Mesenchymal stem cell (in vitro differentiated cells and primary cell): ENCODE measurements around the gene IL11RA.

Experiments
- DNase-seq: peaks from one replicate; pipeline ENCODE4 v3.0.0-alpha.2; 2013
- H2AFZ ChIP-seq: one replicate; pipeline ENCODE4 v1.6.1; 2013; ENCODE audit warnings: low read depth, mild to moderate bottlenecking, control low read depth, inconsistent platforms, low read length, moderate library complexity
- H2AK5ac ChIP-seq: 2 replicates; pipeline ENCODE4 v1.6.1; 2013; ENCODE audit warnings: low read length, moderate library complexity, mild to moderate bottlenecking, inconsistent platforms; ENCODE audit not compliant: severe bottlenecking
- H2BK120ac ChIP-seq: one replicate; pipeline ENCODE4 v1.6.1; 2013; ENCODE audit warnings: low read depth, mild to moderate bottlenecking, inconsistent platforms, low read length, moderate library complexity
- H2BK12ac ChIP-seq, 2 experiments: one replicate each; pipeline ENCODE4 v1.6.1; 2013; ENCODE audit warnings: inconsistent platforms in 2 of 2, low read length in 2 of 2, mild to moderate bottlenecking in 2 of 2, moderate library complexity in 2 of 2, control low read depth in 1 of 2
- H2BK15ac ChIP-seq: one replicate; pipeline ENCODE4 v1.6.1; 2013; ENCODE audit warnings: mild to moderate bottlenecking, low read depth, inconsistent platforms; ENCODE audit not compliant: poor library complexity, severe bottlenecking
- H2BK5ac ChIP-seq: 2 replicates; pipeline ENCODE4 v1.6.1; 2013; ENCODE audit warnings: low read depth, mild to moderate bottlenecking, low read length, control low read depth, inconsistent platforms; ENCODE audit not compliant: poor library complexity, severe bottlenecking
- H3K14ac ChIP-seq, 2 experiments: one replicate each; pipeline ENCODE4 v1.6.1; 2013; ENCODE audit warnings: inconsistent platforms in 2 of 2, low read length in 2 of 2, control low read depth in 1 of 2, mild to moderate bottlenecking in 1 of 2, moderate library complexity in 1 of 2
- H3K18ac ChIP-seq, 2 experiments: one replicate each; pipeline ENCODE4 v1.6.1; 2013; ENCODE audit warnings: inconsistent platforms in 2 of 2, low read length in 2 of 2, control low read depth in 1 of 2, low read depth in 1 of 2, mild to moderate bottlenecking in 1 of 2
- H3K23ac ChIP-seq, 2 experiments: one replicate each; pipeline ENCODE4 v1.6.1; 2013; ENCODE audit warnings: inconsistent platforms in 2 of 2, low read length in 2 of 2, mild to moderate bottlenecking in 2 of 2, moderate library complexity in 2 of 2, control low read depth in 1 of 2
- H3K27ac ChIP-seq: 2 replicates; pipeline ENCODE4 v1.5.1; 2013; ENCODE audit warnings: mild to moderate bottlenecking, moderate library complexity, low read length, control low read depth, inconsistent platforms; ENCODE audit not compliant: poor library complexity, severe bottlenecking
- H3K27me3 ChIP-seq, 2 experiments: 2 replicates each; pipeline versions ENCODE4 v1.6.1 to v1.7.0; 2013; ENCODE audit warnings: low read length in 2 of 2, mild to moderate bottlenecking in 2 of 2, moderate library complexity in 2 of 2, control low read depth in 1 of 2, inconsistent platforms in 1 of 2; ENCODE audit not compliant: control insufficient read depth in 1 of 2, insufficient read depth in 1 of 2
- H3K36me3 ChIP-seq, 2 experiments: 2 replicates each; pipeline versions ENCODE4 v1.6.1 to v1.7.0; 2013; ENCODE audit warnings: low read length in 2 of 2, control low read depth in 1 of 2, inconsistent platforms in 1 of 2, low read depth in 1 of 2, mild to moderate bottlenecking in 1 of 2; ENCODE audit not compliant: insufficient read depth in 2 of 2, control insufficient read depth in 1 of 2
- H3K4ac ChIP-seq, 2 experiments: one replicate each; pipeline ENCODE4 v1.6.1; 2013; ENCODE audit warnings: inconsistent platforms in 2 of 2, low read length in 2 of 2, mild to moderate bottlenecking in 2 of 2, moderate library complexity in 2 of 2, control low read depth in 1 of 2, low read depth in 1 of 2
- H3K4me1 ChIP-seq: 2 replicates; pipeline ENCODE4 v1.6.1; 2013; ENCODE audit warnings: low read depth, low read length, control low read depth; ENCODE audit not compliant: control insufficient read depth, insufficient read depth
- H3K4me2 ChIP-seq: 2 replicates; pipeline ENCODE4 v1.6.1; 2013; ENCODE audit warnings: low read length, mild to moderate bottlenecking, inconsistent platforms; ENCODE audit not compliant: poor library complexity, severe bottlenecking
- H3K4me3 ChIP-seq, 2 experiments: 2 replicates each; pipeline versions ENCODE4 v1.5.1 to v1.7.0; 2013; ENCODE audit warnings: low read length in 2 of 2, mild to moderate bottlenecking in 2 of 2, control low read depth in 1 of 2, low read depth in 1 of 2; ENCODE audit not compliant: insufficient read depth in 1 of 2
- H3K79me1 ChIP-seq: replicated peaks from 2 replicates; pipeline ENCODE4 v1.6.1; 2013; ENCODE audit warnings: mild to moderate bottlenecking, control low read depth, low read length, inconsistent platforms; ENCODE audit not compliant: poor library complexity, severe bottlenecking
- H3K9ac ChIP-seq: 2 replicates; pipeline ENCODE4 v1.7.0; 2013; ENCODE audit warnings: mild to moderate bottlenecking, low read length, moderate library complexity
- H3K9me3 ChIP-seq: 2 replicates; pipeline ENCODE4 v1.7.0; 2013; ENCODE audit warnings: mild to moderate bottlenecking, low read length; ENCODE audit not compliant: control insufficient read depth
- H4K8ac ChIP-seq: one replicate; pipeline ENCODE4 v1.6.1; 2013; ENCODE audit warnings: inconsistent platforms, mild to moderate bottlenecking, low read length, moderate library complexity
- H4K91ac ChIP-seq: one replicate; pipeline ENCODE4 v1.6.1; 2013; ENCODE audit warnings: mild to moderate bottlenecking, low read length, inconsistent platforms
- WGBS: methylation state at CpG from one replicate; pipeline ENCODE4 v1.1.7; 2013; ENCODE audit warnings: mixed read lengths; 5-methylcytosine and 5-hydroxymethylcytosine counted together

Gene IL11RA

DNA sequence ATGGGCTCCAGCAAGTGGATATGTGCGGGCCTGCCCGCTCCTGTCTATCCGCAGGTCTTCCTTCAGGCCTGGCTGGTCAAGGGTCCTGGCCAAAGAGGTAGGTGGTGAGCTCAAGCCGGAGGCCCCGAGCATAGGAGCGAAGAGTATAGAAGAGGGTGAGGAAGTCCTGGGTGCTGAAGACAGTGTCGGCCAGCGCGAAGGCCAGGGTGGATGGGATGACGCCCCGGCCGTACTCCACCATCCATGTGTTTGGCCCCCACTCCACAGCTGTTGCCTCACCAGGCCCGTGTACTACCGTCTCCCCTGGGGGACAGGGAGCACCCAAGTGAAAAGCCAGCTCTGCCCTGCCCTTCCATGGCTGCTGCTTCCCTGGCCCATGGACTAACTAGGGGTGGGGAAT is 16.4 kb upstream of the IL11RA start:
- no peak overlapping the region for H3K4me2 ChIP-seq
- WGBS: 96% methylated on average over 9 of the region's 14 CpGs
- peaks cover 22% of the 10 kb centered on the region for H3K79me1 ChIP-seq
- no peak overlapping the region for H2AK5ac ChIP-seq
- H3K4ac ChIP-seq: no peak overlapping the region
- H3K23ac ChIP-seq: peak overlapping the region in 1 of 2 experiments; percentile 34
- no peak overlapping the region for H2BK12ac ChIP-seq
- peaks cover 5 to 11% of the 10 kb centered on the region in 2 experiments for H3K27me3 ChIP-seq
- no peak overlapping the region for H3K27ac ChIP-seq
- H3K4me1 ChIP-seq: peaks cover 19% of the 10 kb centered on the region
- no peak overlapping the region for H4K91ac ChIP-seq
- peak overlapping the region; percentile 66 for H4K8ac ChIP-seq
- H3K14ac ChIP-seq: peak overlapping the region in 1 of 2 experiments; percentile 90
- no peak overlapping the region for H2AFZ ChIP-seq
- H3K18ac ChIP-seq: no peak overlapping the region
- no peak overlapping the region for H2BK120ac ChIP-seq
- H3K9me3 ChIP-seq: no peaks in the 10 kb centered on the region
- DNase-seq: no peak
- peaks cover 11 to 13% of the 10 kb centered on the region in 2 experiments for H3K36me3 ChIP-seq
- peak overlapping the region; percentile 14 to 35 for H3K4me3 ChIP-seq
- H2BK15ac ChIP-seq: no peak overlapping the region
- peak overlapping the region; percentile 7 for H3K9ac ChIP-seq
- no peak overlapping the region for H2BK5ac ChIP-seq

DNA sequence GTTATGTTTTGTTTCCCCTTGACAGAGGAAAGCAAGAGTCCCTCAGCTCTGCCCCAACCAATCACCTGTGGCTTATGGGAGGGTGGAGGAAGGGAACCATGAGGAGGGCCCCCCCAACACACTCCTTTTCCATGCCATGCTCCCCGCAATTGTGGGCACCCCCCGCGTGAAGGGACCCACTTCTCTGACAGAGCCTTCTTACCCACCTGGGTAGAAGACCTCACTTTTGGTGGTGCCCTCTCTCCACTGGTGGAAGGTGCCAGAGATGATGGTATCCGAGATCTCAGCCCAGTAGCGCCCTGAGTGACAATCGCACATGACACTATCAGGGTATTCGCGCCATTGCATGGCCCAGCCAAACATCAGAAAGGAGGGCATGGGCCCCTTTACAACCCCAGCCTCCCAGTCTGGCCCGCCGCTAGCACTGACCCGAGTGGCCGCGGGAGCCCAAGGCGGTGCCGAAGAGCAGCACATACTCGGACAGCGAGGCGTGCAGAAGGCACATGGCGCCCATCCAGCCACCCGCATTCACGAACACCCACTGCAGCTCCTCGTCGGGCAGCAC is 15.1 kb upstream of the IL11RA start:
- DNase-seq: no peak
- Histone ChIP-seq H2BK12ac (peak overlapping the region in 1 of 2 experiments; percentile 91), H3K9me3 (no peaks in the 10 kb centered on the region), H3K9ac (peak overlapping the region; percentile 93), H2AK5ac (peak overlapping the region; percentile 27), H4K91ac (peak overlapping the region; percentile 94), H3K4ac (peak overlapping the region; percentile 88 to 99), H3K79me1 (peaks cover 22% of the 10 kb centered on the region), H2BK120ac (no peak overlapping the region), H3K14ac (peak overlapping the region; percentile 43 to 100), H3K4me1 (peaks cover 19% of the 10 kb centered on the region), H3K36me3 (peaks cover 11 to 13% of the 10 kb centered on the region in 2 experiments), H2BK15ac (peak overlapping the region; percentile 57), H3K4me2 (peak overlapping the region; percentile 99), H3K23ac (peak overlapping the region in 1 of 2 experiments; percentile 97), H4K8ac (peak overlapping the region; percentile 99), H3K18ac (peak overlapping the region; percentile 95 to 100), H3K4me3 (peak overlapping the region; percentile 85 to 88), H2BK5ac (no peak overlapping the region), H3K27me3 (peaks cover 0 to 3% of the 10 kb centered on the region in 2 experiments), H3K27ac (no peak overlapping the region), H2AFZ (peak overlapping the region; percentile 99)
- WGBS: 15% methylated on average over 19 of the region's 23 CpGs

DNA sequence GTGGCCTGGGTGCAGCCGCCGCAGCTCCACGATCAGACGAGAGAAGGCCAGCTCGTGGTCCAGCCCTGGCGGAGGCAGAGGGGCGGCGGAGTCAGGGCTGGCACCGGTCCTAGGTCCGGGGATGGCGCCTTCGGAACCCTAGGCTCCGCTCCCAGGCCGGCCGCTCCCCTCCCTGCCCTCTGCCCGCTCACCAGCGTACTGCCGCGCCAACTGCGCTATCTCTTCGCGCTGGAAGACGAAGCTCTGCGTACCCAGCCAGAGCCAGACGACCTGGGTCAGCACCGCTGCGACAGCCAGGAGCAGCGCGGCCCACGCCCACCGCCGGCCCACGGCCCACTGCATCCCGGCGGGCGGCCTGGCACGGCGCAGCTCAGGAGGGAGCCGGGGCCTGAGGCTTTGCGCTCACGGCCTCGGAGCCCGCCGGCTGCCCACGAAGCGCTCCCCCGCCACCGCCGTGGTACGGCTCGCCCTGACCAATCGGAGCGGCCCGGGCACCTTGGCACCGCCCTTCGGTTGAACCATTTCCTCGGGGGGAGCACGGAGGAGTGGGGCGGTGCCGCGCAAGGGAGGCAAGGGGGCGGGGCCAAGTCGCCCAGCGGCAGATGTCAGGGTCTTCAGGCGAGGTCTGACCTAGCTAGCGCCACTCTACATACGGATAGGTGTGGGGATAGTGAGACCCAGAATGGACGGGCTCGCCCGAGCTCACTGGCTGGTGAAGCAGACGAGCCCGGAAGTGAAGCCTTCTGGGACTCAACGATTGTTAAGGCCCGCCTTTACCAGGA is 14.4 kb upstream of the IL11RA start, which contains the start of gene SIGMAR1:
Gene SIGMAR1, minus strand, starts transcription at position 432 of the 782 bp plus-strand sequence. Its CDS starts 90 bp downstream, at position 342.
- peak within 1 kb of the TSS; percentile 30 for H2AK5ac ChIP-seq
- H3K14ac ChIP-seq: peak within 1 kb of the TSS; percentile 43 to 100
- H3K36me3 ChIP-seq: peaks cover 11 to 13% of the 10 kb centered on the region in 2 experiments
- 2% methylated on average over 74 of the region's 74 CpGs for WGBS
- peak within 1 kb of the TSS; percentile 88 to 99 for H3K4ac ChIP-seq
- H4K91ac ChIP-seq: peak within 1 kb of the TSS; percentile 94
- H3K79me1 ChIP-seq: peaks cover 22% of the 10 kb centered on the region
- H3K23ac ChIP-seq: peak within 1 kb of the TSS; percentile 51 to 97
- peak within 1 kb of the TSS; percentile 93 for H3K9ac ChIP-seq
- peak within 1 kb of the TSS; percentile 99 for H2AFZ ChIP-seq
- H2BK12ac ChIP-seq: peak within 1 kb of the TSS in 1 of 2 experiments; percentile 91
- DNase-seq: peak; percentile 92
- peaks cover 19% of the 10 kb centered on the region for H3K4me1 ChIP-seq
- H3K4me2 ChIP-seq: peak within 1 kb of the TSS; percentile 99
- peak within 1 kb of the TSS; percentile 99 for H4K8ac ChIP-seq
- H2BK120ac ChIP-seq: peak within 1 kb of the TSS; percentile 85
- H3K27me3 ChIP-seq: no peaks in the 10 kb centered on the region
- peak within 1 kb of the TSS; percentile 26 for H3K27ac ChIP-seq
- H2BK15ac ChIP-seq: peak within 1 kb of the TSS; percentile 63
- H3K18ac ChIP-seq: peak within 1 kb of the TSS; percentile 96 to 100
- H3K9me3 ChIP-seq: no peaks in the 10 kb centered on the region
- peak within 1 kb of the TSS; percentile 85 to 88 for H3K4me3 ChIP-seq
- H2BK5ac ChIP-seq: peak within 1 kb of the TSS; percentile 35

DNA sequence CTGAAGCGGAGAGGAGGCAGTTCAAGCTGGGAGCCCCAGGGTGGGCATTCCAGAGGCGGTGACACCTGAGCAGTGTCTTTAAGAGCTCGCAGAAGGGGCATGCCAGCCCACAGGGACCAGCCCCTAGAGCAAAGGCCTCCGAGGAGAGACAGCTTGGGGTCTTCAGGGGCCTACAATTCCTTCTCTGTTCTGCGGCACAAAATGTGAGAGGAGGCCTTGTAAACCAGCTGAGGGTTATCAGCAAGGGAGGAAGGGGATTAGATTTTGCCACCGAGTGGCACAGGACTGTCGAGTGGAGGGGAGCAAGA is 13.9 kb upstream of the IL11RA start:
- H3K27ac ChIP-seq: peak overlapping the region; percentile 26
- H3K23ac ChIP-seq: no peak overlapping the region
- H2AK5ac ChIP-seq: no peak overlapping the region
- peak overlapping the region; percentile 13 to 85 for H3K4ac ChIP-seq
- no peak overlapping the region for H3K14ac ChIP-seq
- H2AFZ ChIP-seq: peak overlapping the region; percentile 83
- H3K9me3 ChIP-seq: no peaks in the 10 kb centered on the region
- H3K27me3 ChIP-seq: no peaks in the 10 kb centered on the region
- peak overlapping the region; percentile 63 for H2BK15ac ChIP-seq
- peak overlapping the region; percentile 93 for H3K9ac ChIP-seq
- peak overlapping the region; percentile 85 to 88 for H3K4me3 ChIP-seq
- H2BK12ac ChIP-seq: no peak overlapping the region
- H3K18ac ChIP-seq: peak overlapping the region; percentile 40 to 96
- H3K4me2 ChIP-seq: peak overlapping the region; percentile 99
- H2BK120ac ChIP-seq: peak overlapping the region; percentile 85
- peaks cover 11 to 13% of the 10 kb centered on the region in 2 experiments for H3K36me3 ChIP-seq
- H4K91ac ChIP-seq: peak overlapping the region; percentile 54
- peak overlapping the region; percentile 99 for H4K8ac ChIP-seq
- peaks cover 22% of the 10 kb centered on the region for H3K79me1 ChIP-seq
- no peak overlapping the region for H2BK5ac ChIP-seq
- peaks cover 19% of the 10 kb centered on the region for H3K4me1 ChIP-seq
- WGBS: 28% methylated on average over 7 of the region's 7 CpGs
- DNase-seq: no peak
